K562 (cell line): ENCODE measurements around the gene ABHD5. TPM values are rescaled to one million over a fixed set of nuclear protein-coding genes. Genes with fewer than 3 reads are reported as not detected.

ENCODE experiments used
- ARHGAP35 ChIP-seq: fragments of 450-650 bp; IDR thresholded peaks from 2 replicates; pipeline ENCODE4 v1.6.1; 2018; ENCODE audit not compliant: partially characterized antibody
- BDP1 ChIP-seq: IDR thresholded peaks from 3 replicates; pipeline ENCODE4 v1.6.1; 2011; ENCODE audit not compliant: insufficient read length, insufficient read depth
- FOXJ3 ChIP-seq: sonication (generic); formaldehyde crosslinking; IDR thresholded peaks from 2 replicates; pipeline ENCODE4 v1.4.0; 2020; ENCODE audit warnings: mild to moderate bottlenecking, missing genetic modification reagents
- LARP7 ChIP-seq: fragments of 450-650 bp; IDR thresholded peaks from 2 replicates; pipeline ENCODE4 v1.6.1; 2016
- LEF1 ChIP-seq: fragments of 450-650 bp; IDR thresholded peaks from 2 replicates; pipeline ENCODE4 v1.6.1; 2016; ENCODE audit warnings: mild to moderate bottlenecking
- MECOM ChIP-seq: fragments of 250-450 bp; sonication (Bioruptor Pico); IDR thresholded peaks from 2 replicates; pipeline ENCODE4 v1.8.0; 2022; ENCODE audit warnings: inconsistent platforms
- MEF2A ChIP-seq: IDR thresholded peaks from 2 replicates; pipeline ENCODE4 v1.6.1; 2011; ENCODE audit warnings: low read depth, mild to moderate bottlenecking, low read length, moderate library complexity; ENCODE audit not compliant: control insufficient read depth
- MEIS2 ChIP-seq: fragments of 450-650 bp; IDR thresholded peaks from 2 replicates; pipeline ENCODE4 v1.6.1; 2014; ENCODE audit warnings: mild to moderate bottlenecking; ENCODE audit not compliant: partially characterized antibody
- POLR2H ChIP-seq: IDR thresholded peaks from 2 replicates; pipeline ENCODE4 v1.6.1; 2016; ENCODE audit warnings: missing genetic modification characterization, low read depth, mild to moderate bottlenecking, control low read depth, missing compliant biosample characterization, moderate library complexity
- polyA plus RNA-seq, 8 experiments: library from polyadenylated mRNA; depleted of rRNA in 4 of 8; stranded (reverse) in 5 of 8; unstranded in 3 of 8; fragments of >200 nt; fragmentation: Nextera tagmentation in 2 of 8; fragmentation: Illumina TruSeq in 1 of 8; extraction: Ambion mirVana in 2 of 8; extraction: Trizol in 1 of 8; gene quantifications; 2 replicates each; pipeline versions ENCODE4 v1.2.1 to v1.2.3, GENCODE V29; 2011 to 2014; ENCODE audit warnings: inconsistent platforms in 1 of 8, missing spikeins in 1 of 8
- total RNA-seq, 7 experiments: library from RNA; depleted of rRNA in 6 of 7; stranded (reverse); fragments of >200 nt in 6 of 7; fragmentation: Illumina TruSeq in 2 of 7; extraction: Trizol in 2 of 7; gene quantifications; 2 replicates each; pipeline versions ENCODE4 v1.2.1 to v1.2.3, GENCODE V29; 2011 to 2021; ENCODE audit warnings: low replicate concordance in 1 of 7
- TF ChIP-seq, protein P1 (sequence below), 2 experiments: fragments of 450-650 bp in 1 of 2; sonication (generic) in 1 of 2; formaldehyde crosslinking in 1 of 2; IDR thresholded peaks; 2 replicates each; pipeline versions ENCODE4 v1.7.1 to v1.9.0; 2016 to 2022; ENCODE audit warnings: inconsistent platforms in 1 of 2, mild to moderate bottlenecking in 1 of 2, missing genetic modification reagents in 1 of 2
- TF ChIP-seq, protein P2 (sequence below): fragments of 450-650 bp; formaldehyde crosslinking; IDR thresholded peaks from 2 replicates; pipeline ENCODE4 v1.4.0; 2022; ENCODE audit warnings: mild to moderate bottlenecking, moderate library complexity
- TF ChIP-seq, protein P3 (sequence below), 3 experiments: fragments of 200-800 bp in 1 of 3; fragments of 250-450 bp in 1 of 3; fragments of 450-650 bp in 1 of 3; sonication (Bioruptor Pico) in 1 of 3; sonication (Bioruptor generic) in 1 of 3; formaldehyde crosslinking in 1 of 3; IDR thresholded peaks; 2 replicates each; pipeline versions ENCODE4 v1.6.1 to v1.8.0; 2016 to 2022; ENCODE audit warnings: mild to moderate bottlenecking in 2 of 3, missing genetic modification characterization in 2 of 3, missing compliant biosample characterization in 1 of 3, moderate library complexity in 1 of 3

Gene ABHD5
- total and polyA plus RNA-seq, 9 of the 15 experiments (the other 6 are each of a cell fraction or from before 2014, with no cell fraction given): 27.8 to 61.7 (median 39.9) TPM

DNA sequence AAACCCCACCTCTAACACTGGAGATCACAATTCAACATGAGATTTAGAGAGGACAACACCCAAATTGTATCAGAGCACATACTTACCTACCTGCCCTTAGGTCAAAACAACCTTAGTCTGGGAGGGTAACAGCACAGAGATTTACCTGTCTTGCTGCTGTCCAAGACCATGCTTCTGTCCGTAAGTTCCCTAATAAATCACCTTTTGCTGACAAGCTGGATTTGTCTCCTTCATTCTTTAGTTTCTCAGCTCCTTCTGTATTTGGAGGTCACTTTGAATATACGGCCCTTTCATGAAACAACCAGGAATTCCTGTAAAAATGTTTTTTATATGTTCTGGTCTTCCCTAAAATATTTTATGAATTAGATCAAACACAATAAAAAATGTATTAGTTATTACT lies 1.6 kb upstream of the ABHD5 start (continued):
- TF ChIP-seq MECOM: 0 out of 2 replicates have a peak, but pooled peaks have one; percentile 15
- peak; percentile 96 for TF ChIP-seq MEIS2
- TF ChIP-seq, protein P1, sequence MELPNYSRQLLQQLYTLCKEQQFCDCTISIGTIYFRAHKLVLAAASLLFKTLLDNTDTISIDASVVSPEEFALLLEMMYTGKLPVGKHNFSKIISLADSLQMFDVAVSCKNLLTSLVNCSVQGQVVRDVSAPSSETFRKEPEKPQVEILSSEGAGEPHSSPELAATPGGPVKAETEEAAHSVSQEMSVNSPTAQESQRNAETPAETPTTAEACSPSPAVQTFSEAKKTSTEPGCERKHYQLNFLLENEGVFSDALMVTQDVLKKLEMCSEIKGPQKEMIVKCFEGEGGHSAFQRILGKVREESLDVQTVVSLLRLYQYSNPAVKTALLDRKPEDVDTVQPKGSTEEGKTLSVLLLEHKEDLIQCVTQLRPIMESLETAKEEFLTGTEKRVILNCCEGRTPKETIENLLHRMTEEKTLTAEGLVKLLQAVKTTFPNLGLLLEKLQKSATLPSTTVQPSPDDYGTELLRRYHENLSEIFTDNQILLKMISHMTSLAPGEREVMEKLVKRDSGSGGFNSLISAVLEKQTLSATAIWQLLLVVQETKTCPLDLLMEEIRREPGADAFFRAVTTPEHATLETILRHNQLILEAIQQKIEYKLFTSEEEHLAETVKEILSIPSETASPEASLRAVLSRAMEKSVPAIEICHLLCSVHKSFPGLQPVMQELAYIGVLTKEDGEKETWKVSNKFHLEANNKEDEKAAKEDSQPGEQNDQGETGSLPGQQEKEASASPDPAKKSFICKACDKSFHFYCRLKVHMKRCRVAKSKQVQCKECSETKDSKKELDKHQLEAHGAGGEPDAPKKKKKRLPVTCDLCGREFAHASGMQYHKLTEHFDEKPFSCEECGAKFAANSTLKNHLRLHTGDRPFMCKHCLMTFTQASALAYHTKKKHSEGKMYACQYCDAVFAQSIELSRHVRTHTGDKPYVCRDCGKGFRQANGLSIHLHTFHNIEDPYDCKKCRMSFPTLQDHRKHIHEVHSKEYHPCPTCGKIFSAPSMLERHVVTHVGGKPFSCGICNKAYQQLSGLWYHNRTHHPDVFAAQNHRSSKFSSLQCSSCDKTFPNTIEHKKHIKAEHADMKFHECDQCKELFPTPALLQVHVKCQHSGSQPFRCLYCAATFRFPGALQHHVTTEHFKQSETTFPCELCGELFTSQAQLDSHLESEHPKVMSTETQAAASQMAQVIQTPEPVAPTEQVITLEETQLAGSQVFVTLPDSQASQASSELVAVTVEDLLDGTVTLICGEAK (IDR thresholded peaks at IDR 0.05): 0 out of 2 replicates have a peak, but pooled peaks have one; percentile 4
- TF ChIP-seq, protein P1 (CRISPR knock-in tag; IDR thresholded peaks at IDR 0.05): no peak
- TF ChIP-seq ARHGAP35: no peak
- TF ChIP-seq BDP1: no peak
- TF ChIP-seq LARP7: no peak
- no peak for TF ChIP-seq POLR2H (tag)
- TF ChIP-seq, protein P2, sequence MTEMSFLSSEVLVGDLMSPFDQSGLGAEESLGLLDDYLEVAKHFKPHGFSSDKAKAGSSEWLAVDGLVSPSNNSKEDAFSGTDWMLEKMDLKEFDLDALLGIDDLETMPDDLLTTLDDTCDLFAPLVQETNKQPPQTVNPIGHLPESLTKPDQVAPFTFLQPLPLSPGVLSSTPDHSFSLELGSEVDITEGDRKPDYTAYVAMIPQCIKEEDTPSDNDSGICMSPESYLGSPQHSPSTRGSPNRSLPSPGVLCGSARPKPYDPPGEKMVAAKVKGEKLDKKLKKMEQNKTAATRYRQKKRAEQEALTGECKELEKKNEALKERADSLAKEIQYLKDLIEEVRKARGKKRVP: no peak
- no peak for TF ChIP-seq MEF2A
- no peak for TF ChIP-seq LEF1
- TF ChIP-seq FOXJ3: no peak
- TF ChIP-seq, protein P3, sequence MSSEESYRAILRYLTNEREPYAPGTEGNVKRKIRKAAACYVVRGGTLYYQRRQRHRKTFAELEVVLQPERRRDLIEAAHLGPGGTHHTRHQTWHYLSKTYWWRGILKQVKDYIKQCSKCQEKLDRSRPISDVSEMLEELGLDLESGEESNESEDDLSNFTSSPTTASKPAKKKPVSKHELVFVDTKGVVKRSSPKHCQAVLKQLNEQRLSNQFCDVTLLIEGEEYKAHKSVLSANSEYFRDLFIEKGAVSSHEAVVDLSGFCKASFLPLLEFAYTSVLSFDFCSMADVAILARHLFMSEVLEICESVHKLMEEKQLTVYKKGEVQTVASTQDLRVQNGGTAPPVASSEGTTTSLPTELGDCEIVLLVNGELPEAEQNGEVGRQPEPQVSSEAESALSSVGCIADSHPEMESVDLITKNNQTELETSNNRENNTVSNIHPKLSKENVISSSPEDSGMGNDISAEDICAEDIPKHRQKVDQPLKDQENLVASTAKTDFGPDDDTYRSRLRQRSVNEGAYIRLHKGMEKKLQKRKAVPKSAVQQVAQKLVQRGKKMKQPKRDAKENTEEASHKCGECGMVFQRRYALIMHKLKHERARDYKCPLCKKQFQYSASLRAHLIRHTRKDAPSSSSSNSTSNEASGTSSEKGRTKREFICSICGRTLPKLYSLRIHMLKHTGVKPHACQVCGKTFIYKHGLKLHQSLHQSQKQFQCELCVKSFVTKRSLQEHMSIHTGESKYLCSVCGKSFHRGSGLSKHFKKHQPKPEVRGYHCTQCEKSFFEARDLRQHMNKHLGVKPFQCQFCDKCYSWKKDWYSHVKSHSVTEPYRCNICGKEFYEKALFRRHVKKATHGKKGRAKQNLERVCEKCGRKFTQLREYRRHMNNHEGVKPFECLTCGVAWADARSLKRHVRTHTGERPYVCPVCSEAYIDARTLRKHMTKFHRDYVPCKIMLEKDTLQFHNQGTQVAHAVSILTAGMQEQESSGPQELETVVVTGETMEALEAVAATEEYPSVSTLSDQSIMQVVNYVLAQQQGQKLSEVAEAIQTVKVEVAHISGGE (CRISPR knock-in tag; IDR thresholded peaks at IDR 0.05): 0 out of 6 replicates have a peak, but pooled peaks of 1 of the 3 experiments have one; percentile 30
